ENCODE measurements around the gene GLRX5.

DNA sequence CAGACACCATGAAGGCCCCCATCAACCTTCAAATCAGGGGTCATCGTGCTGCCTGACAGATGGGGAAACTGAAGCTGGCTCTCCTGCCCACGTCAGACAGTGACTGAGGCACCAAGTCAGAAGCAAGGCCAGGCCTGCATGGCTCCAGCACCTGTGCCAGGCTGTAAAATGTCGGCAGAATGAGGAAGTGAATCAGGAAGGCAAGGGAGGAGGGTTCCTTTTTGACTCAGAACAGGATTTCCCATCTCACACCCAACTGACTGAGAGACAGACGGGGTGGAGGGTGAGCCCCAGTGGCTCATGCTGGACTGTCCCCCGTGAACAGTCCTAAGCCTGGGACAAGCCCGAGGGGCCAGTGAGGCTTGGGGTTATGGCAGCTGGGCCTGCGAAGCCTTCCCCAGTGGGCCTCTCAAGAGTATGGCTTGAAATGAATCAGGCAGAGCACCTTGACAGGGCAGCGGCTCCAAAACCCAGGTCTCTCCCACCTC lies 39.3 kb upstream of the GLRX5 start:
- TF ChIP-seq POLR2A (IDR thresholded peaks at IDR 0.05): no peak
- TF ChIP-seq, protein P1, sequence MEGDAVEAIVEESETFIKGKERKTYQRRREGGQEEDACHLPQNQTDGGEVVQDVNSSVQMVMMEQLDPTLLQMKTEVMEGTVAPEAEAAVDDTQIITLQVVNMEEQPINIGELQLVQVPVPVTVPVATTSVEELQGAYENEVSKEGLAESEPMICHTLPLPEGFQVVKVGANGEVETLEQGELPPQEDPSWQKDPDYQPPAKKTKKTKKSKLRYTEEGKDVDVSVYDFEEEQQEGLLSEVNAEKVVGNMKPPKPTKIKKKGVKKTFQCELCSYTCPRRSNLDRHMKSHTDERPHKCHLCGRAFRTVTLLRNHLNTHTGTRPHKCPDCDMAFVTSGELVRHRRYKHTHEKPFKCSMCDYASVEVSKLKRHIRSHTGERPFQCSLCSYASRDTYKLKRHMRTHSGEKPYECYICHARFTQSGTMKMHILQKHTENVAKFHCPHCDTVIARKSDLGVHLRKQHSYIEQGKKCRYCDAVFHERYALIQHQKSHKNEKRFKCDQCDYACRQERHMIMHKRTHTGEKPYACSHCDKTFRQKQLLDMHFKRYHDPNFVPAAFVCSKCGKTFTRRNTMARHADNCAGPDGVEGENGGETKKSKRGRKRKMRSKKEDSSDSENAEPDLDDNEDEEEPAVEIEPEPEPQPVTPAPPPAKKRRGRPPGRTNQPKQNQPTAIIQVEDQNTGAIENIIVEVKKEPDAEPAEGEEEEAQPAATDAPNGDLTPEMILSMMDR (IDR thresholded peaks at IDR 0.05): no peak

Data from uterus (tissue), 2 donors.